Activated CD4-positive, alpha-beta T cell treated with anti-CD3 and anti-CD28 coated beads, Interleukin-2, amount 50 U/mL, for 16 hours (primary cell): ENCODE measurements around the gene KYNU.
"Not testable (repeated sequence)": the region's sequence is repeated elsewhere in the genome, so short reads cannot be mapped to it uniquely, and the experiment has no call there.

Experiments
- DNase-seq: peaks from one replicate; pipeline ENCODE4 v3.0.0-alpha.2; 2020

The KYNU gene

GRCh38 chr2:142920571-142920970 is 43.1 kb downstream of the KYNU start:
- no peak for DNase-seq

GRCh38 chr2:142926445-142926844 is 49.0 kb downstream of the KYNU start:
- DNase-seq = no peak

GRCh38 chr2:142930835-142931398 is 53.5 kb downstream of the KYNU start:
- DNase-seq = no peak

- DNase-seq = no peak
Observed at GRCh38 chr2:142933916-142934315, 56.5 kb downstream of the KYNU start.

GRCh38 chr2:142935563-142936089 is 58.2 kb downstream of the KYNU start:
- no peak for DNase-seq

GRCh38 chr2:142936629-142937028 is 59.2 kb downstream of the KYNU start:
- no peak for DNase-seq

GRCh38 chr2:142937347-142937746 is 59.9 kb downstream of the KYNU start:
- no peak for DNase-seq

- no peak for DNase-seq
Observed at GRCh38 chr2:142938240-142938639, 60.8 kb downstream of the KYNU start.

- DNase-seq = no peak
Observed at GRCh38 chr2:142940606-142941223, 63.3 kb downstream of the KYNU start.

- DNase-seq = no peak
Observed at GRCh38 chr2:142942690-142943089, 65.2 kb downstream of the KYNU start.

- DNase-seq = no peak
Observed at GRCh38 chr2:142944264-142944663, 66.8 kb downstream of the KYNU start.

- no peak for DNase-seq
Observed at GRCh38 chr2:142944721-142945120, 67.3 kb downstream of the KYNU start.

- DNase-seq = no peak
Observed at GRCh38 chr2:142946941-142947340, 69.5 kb downstream of the KYNU start.

- DNase-seq = not testable (repeated sequence)
Observed at GRCh38 chr2:142948723-142949122, 71.3 kb downstream of the KYNU start.

- DNase-seq = not testable (repeated sequence)
Observed at GRCh38 chr2:142950323-142950722, 72.9 kb downstream of the KYNU start.

- no peak for DNase-seq
Observed at GRCh38 chr2:142951190-142952007, 73.9 kb downstream of the KYNU start.

GRCh38 chr2:142952018-142952417 is 74.6 kb downstream of the KYNU start:
- DNase-seq = no peak

- no peak for DNase-seq
Observed at GRCh38 chr2:142952793-142953494, 75.5 kb downstream of the KYNU start.

GRCh38 chr2:142954493-142954892 is 77.0 kb downstream of the KYNU start:
- no peak for DNase-seq

- no peak for DNase-seq
Observed at GRCh38 chr2:142957144-142957543, 79.7 kb downstream of the KYNU start.

- DNase-seq = no peak
Observed at GRCh38 chr2:142961202-142961601, 83.7 kb downstream of the KYNU start.

- DNase-seq = no peak
Observed at GRCh38 chr2:142965443-142965842, 88.0 kb downstream of the KYNU start.

- DNase-seq = no peak
Observed at GRCh38 chr2:142966284-142966683, 88.8 kb downstream of the KYNU start.
